HG02840 (cell line): ENCODE data around the gene FBXO2.
"Not testable (repeated sequence)": the region's sequence is repeated elsewhere in the genome, so short reads cannot be mapped to it uniquely, and the experiment has no call there.

Experiments used
- ATAC-seq: cut with Tn5 transposase; IDR thresholded peaks from one replicate; pipeline ENCODE4 v1.9.1; 2021; ENCODE audit warnings: mild to moderate bottlenecking, moderate library complexity, moderate number of reproducible peaks; ENCODE audit not compliant: unreplicated experiment, low FRiP score

Gene FBXO2

DNA sequence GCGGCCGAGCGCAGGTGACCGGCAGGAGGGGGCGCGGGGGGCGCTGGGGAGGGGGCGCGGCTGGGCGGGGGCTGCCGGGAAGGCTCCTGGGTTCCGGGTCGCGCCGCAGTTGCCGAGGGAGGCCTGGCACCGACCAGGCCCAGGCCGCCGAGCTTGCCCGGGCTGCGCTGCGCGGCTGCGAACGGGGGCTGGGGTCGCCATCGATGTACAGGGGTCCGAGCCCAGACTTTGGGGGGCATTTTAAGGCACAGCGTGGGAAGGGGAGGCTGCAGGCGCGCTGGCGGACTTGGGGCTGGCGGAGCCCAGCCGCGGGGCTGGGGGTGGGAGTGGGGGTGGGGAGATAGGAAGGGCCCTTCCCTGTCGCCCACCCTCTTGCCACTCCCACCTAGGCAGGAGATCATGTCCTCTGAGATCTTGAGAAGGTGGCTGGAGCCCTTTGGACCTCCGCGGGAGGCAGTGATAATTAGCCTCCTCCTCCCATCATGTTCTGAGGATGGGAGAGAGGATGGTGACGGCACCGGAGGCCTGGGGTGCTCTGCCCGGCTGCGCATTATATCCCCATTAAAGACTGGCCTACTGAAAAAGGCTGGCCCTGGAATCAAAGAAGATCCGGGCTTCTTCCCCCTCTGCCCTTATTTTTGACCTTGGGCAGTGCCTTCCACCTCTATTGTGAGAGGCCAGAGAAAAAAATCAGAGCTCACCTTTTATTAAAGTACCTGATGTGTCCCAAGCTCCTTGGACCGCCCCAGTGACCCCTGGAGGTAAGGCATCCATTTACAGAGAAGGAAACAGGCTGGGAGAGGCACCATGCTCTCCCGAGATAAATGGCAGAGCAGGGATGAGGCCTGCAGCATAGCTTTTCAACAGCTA is 945 bp upstream of the FBXO2 start:
- ATAC-seq, result no peak

- ATAC-seq, result no peak
Measured at GRCh38 chr1:11653861-11654136, 430 bp downstream of the FBXO2 start.

DNA sequence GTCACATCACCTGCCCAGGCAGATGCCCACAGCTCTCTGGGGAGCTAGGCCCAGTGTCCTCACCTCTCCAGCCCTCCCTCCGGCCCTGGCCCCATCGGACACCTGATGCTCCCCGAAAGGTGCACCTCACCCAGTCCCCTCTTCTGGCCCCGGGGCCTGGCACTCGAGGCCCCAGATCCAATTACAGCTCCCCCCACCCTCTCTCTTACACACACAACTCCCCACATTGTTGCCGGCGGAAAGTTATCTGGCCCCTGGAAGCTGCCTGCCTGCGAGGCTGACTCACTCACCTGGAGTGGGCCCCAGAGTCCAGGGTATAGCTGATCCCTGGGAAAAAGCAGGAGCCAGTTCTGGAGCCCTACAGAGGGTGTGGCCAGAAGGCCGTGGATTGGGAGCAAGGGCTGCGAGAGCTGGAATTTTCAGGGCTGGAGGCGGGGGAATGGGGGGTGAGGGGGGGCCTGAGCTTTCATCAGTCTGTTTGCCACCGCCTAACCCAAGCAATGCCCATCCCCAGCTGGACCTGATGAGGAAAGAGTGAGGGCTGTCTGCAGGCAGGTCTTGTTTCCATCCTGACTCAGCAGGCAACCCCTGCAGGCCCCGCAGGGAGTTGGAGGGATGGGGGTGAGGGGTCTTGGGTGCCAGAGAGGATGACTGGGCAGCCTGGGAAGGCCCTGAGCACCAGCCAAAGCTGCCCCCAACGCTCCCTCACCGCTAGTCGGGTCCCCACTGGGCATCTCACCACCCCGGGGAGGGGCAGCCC is 948 bp downstream of the FBXO2 start:
- no peak for ATAC-seq

DNA sequence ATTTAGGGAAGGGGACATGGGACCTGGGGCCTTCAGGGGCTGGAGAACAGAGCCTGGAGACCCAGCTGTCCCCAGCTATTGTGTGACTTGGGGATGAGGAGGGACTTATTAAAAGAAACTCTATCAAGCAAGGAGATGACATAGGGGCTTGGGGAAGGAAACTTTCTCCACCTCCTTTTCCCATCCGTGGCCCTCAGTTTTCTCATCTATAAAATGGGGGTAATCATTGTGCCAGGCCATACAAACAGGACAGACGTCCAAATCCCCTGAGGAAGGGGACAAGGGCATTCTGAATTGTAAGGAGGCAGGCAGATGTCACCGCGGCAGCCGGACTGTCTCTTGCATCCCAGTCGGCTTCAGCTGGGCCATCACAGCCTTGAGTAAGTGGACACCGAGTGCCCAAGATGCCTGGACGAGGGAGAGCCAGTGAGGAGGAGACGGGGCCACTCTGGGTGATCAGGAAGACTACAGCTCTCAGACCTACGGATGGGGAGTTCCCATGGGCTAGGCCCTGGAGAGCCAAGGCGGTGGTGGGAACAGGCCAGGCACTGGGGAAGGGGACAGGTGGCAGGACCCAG is 1.9 kb downstream of the FBXO2 start:
- ATAC-seq, result no peak

DNA sequence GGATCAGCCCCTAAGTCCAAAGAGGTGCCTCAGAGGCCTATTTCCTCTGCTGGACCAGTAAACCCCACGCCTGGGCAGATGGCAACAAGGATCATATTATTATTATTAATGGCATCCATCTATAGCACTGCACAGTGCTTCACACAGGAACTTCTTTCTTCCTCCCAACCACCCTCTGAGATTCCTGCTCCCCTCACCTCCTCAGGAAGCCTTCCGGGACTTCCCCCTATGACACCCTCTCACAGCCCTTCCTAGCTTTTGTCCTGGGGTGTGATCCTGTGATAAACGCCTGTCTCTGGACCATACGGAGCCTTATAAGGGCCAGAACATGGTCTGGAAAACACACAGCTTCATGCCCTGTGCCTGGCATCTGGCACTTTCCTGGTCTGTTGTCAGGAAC is 3.2 kb downstream of the FBXO2 start:
- no peak for ATAC-seq

DNA sequence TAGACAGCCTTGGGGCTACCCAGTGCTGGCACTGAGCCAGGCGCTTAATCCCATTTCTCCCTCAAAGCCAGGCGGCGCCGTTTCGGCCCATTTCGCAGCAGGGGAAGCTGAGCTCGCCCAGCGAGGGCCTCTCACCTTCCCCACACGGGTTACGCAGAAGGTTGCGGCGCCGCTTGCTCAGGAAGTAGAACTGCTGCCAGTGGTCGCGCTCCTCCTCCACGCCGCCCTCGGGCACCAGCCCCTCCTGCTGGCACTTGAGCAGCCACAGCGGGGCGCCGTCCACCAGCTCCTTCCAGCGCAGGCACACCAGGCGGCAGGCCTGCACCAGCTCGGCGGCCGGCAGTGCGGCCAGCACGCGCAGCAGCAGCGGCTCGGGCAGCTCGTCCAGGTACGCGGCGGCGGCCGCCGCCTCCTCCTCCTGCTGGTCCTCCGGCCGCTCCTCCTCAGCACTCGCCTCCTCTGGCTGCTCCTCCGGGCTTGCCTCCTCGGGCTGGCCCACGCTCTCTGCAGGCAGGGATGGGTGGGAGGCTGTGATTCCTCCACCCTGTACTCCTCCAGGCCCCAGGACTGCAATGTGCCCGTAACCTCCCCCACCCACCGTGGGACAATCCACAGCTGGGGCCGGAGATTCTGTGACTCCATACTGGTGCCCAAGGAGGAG is 3.8 kb downstream of the FBXO2 start:
- no peak for ATAC-seq

- no peak for ATAC-seq
Measured at GRCh38 chr1:11649624-11650330, 4.5 kb downstream of the FBXO2 start.

DNA sequence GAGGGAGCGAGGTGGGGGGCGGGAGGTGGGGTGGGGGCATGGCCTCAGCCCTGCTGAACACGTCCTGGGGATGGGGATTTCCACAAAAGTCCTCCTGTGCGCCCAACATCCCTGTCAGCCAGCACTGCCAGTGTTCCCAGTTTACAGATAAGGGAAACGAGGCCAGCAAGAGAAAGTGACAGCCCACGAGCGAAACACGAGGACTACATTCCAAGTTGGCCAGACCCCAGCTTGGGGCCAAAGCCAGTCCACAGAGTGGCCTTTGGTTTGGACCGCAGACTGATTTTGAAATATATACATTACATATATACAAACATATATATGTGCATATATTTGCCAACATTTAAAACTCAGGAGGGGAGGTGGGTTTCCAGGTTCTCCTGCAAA is 5.0 kb downstream of the FBXO2 start:
- no peak for ATAC-seq

GRCh38 chr1:11648732-11649158 is 5.5 kb downstream of the FBXO2 start:
- no peak for ATAC-seq

DNA sequence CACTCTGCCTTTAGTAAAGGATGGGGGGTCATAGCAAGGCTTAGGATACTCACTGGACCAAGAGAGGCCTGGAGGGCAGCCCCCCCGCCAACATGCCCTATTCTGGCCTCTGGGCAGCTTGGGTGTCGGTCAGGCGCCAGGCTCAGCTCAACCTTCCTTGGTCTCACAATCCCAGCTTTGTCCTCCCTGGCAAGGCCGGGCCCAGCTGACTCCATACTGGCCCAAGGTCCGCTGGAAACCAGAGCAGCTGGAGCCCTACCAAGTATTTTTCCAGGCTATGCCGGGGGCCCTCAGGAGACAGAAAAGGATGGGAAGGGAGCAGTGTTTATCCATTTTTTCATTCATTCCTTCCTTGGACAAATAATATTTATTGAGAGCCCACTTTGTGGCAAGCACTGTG is 6.2 kb downstream of the FBXO2 start:
- no peak for ATAC-seq

DNA sequence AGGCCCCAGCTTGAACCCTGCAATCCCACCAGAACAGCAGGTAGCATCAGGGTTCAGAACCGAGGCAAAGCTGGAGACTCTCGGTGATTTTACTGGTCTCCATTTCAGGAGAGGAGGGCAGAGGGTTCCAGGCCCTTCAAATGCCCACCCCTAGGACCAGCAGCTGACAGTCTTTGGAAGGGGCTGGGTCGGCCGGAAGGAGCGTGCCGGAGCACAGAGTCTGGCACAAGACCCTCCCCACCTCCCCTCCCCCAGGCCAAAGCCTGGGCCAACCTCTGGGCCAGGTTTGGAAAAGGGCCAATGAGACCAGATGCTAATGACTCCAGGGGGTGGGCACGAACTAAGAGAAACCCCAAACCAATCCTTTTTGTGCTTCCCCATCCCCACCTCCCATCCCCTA is 6.9 kb downstream of the FBXO2 start:
- ATAC-seq, result no peak

- ATAC-seq, result no peak
Measured at GRCh38 chr1:11646317-11646716, 7.9 kb downstream of the FBXO2 start.

DNA sequence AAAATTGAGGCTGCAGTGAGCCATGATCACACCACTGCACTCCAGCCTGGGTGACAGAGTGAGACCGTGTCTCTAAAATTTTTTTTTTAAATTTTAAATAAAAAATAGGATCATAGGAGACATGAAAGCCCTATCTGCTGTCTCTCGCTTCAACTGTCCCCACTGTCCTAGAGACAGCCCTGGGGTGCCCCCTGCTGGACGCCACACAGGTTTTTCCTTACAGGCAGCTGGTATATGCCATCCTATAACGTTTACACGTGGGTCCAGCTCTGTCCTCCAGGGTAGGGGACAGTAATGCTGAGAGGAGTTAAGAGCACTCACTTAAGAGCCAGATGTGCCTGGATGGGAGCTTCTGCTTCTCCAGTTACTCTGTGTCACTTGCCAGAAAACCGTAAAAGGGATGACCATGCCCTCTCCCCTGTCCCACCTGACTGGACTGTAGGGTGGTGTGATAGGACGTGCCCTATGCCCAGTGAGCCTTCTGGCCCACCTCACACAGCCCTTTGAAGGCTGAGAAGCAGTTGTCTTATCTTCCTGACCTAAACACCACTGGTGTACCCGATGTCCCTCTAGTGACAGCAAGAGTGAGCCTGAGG is 8.5 kb downstream of the FBXO2 start:
- ATAC-seq, result no peak

GRCh38 chr1:11645270-11645669 is 9.0 kb downstream of the FBXO2 start:
- no peak for ATAC-seq

- ATAC-seq, result no peak
Measured at GRCh38 chr1:11643782-11644181, 10.4 kb downstream of the FBXO2 start.

DNA sequence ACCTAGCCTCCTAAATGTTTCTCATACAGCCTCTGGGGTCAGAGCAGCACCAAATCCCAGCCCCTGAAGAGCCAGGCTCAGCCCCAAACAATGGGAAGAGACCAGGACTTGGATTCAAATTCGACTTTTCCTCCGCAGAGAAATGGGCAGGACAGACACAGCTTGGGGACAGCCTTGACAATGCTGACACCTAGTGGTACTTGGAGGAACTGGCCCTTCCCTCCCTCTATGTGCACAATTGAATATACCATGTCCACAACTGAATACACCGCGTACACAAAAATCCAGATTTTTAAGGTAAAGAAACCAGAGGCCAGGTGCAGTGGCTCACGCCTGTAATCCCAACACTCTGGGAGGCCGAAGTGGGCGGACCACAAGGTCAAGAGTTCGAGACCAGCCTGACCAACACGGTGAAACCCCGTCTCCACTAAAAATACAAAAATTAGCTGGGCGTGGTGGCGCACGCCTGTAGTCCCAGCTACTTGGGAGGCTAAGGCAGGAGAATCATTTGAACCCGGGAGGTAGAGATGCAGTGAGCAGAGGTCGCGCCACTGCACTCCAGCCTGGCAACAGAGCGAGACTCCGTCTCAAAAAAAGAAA is 11.7 kb downstream of the FBXO2 start:
- not testable (repeated sequence) for ATAC-seq

- no peak for ATAC-seq
Measured at GRCh38 chr1:11641776-11642305, 12.4 kb downstream of the FBXO2 start.

DNA sequence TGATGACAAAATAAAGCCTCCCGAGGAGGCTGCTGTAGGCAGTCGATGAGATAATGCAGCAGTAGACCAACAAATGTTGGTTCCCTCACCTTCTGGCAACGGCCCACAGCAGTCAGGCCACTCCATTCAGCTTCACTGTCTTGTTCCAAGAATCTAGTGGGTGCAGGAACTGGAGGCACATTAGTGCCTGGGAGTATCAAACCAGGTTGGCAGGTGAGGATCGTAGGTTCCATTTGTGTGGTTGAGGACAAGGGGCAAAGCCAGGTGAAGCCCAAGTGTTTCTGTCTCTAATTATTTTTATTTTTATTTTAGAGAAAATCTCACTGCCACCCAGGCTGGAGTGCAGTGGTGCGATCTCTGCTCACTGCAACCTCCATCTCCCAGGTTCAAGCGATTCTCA is 13.3 kb downstream of the FBXO2 start:
- ATAC-seq, result no peak

- no peak for ATAC-seq
Measured at GRCh38 chr1:11640101-11640500, 14.1 kb downstream of the FBXO2 start.

- no peak for ATAC-seq
Measured at GRCh38 chr1:11639372-11639771, 14.9 kb downstream of the FBXO2 start.
